HepG2 (cell line): ENCODE results near the gene PEPD. TPM values are rescaled to one million over a fixed set of nuclear protein-coding genes. Genes with fewer than 3 reads are reported as not detected.

ENCODE experiments used
- GFI1 ChIP-seq: sonication (generic); formaldehyde crosslinking; IDR thresholded peaks from 2 replicates; pipeline ENCODE4 v1.5.0; 2020; ENCODE audit warnings: missing genetic modification reagents, mild to moderate bottlenecking, borderline replicate concordance
- HDAC6 ChIP-seq: fragments of 200-600 bp; sonication (generic); IDR thresholded peaks from 2 replicates; pipeline ENCODE4 v1.7.0; 2017; ENCODE audit warnings: mild to moderate bottlenecking, antibody characterized with exemption, low read length, low read depth
- HNF4A ChIP-seq: sonication (generic); formaldehyde crosslinking; IDR thresholded peaks from 2 replicates; pipeline ENCODE4 v1.4.0; 2020; ENCODE audit warnings: missing genetic modification reagents
- JARID2 ChIP-seq: sonication (generic); formaldehyde crosslinking; IDR thresholded peaks from 2 replicates; pipeline ENCODE4 v1.8.1; 2023; ENCODE audit warnings: missing genetic modification reagents, inconsistent platforms; ENCODE audit not compliant: insufficient replicate concordance
- NR2C2 ChIP-seq: sonication (generic); formaldehyde crosslinking; IDR thresholded peaks from 2 replicates; pipeline ENCODE4 v1.4.0; 2020; ENCODE audit warnings: missing genetic modification reagents, mild to moderate bottlenecking, moderate library complexity, borderline replicate concordance
- PCBP1 ChIP-seq: fragments of 200-400 bp; formaldehyde crosslinking; IDR thresholded peaks from 2 replicates; pipeline ENCODE4 v1.6.1; 2017; ENCODE audit warnings: mild to moderate bottlenecking, low read depth, low read length, borderline replicate concordance
- PCBP2 ChIP-seq: fragments of 200-400 bp; formaldehyde crosslinking; optimal IDR thresholded peaks from 2 replicates; pipeline ENCODE3; 2018; ENCODE audit warnings: low read length, low read depth; ENCODE audit not compliant: poor library complexity, severe bottlenecking
- PRDM4 ChIP-seq: sonication (generic); formaldehyde crosslinking; IDR thresholded peaks from 2 replicates; pipeline ENCODE4 v1.9.0; 2021; ENCODE audit warnings: missing genetic modification reagents, borderline replicate concordance
- RELA ChIP-seq: sonication (generic); formaldehyde crosslinking; IDR thresholded peaks from 2 replicates; pipeline ENCODE4 v1.4.0; 2020; ENCODE audit warnings: missing genetic modification reagents
- SIX4 ChIP-seq: sonication (generic); formaldehyde crosslinking; IDR thresholded peaks from 2 replicates; pipeline ENCODE4 v1.4.0; 2020; ENCODE audit warnings: missing genetic modification reagents
- TARDBP ChIP-seq: sonication (generic); formaldehyde crosslinking; IDR thresholded peaks from 2 replicates; pipeline ENCODE4 v1.8.0; 2022; ENCODE audit warnings: mild to moderate bottlenecking, missing genetic modification reagents
- ZBTB49 ChIP-seq: sonication (generic); formaldehyde crosslinking; IDR thresholded peaks from 2 replicates; pipeline ENCODE4 v1.4.0; 2020; ENCODE audit warnings: missing genetic modification reagents, borderline replicate concordance
- ZNF441 ChIP-seq: sonication (generic); formaldehyde crosslinking; IDR thresholded peaks from 2 replicates; pipeline ENCODE4 v1.7.0; 2021; ENCODE audit warnings: missing genetic modification reagents, borderline replicate concordance
- ZNF619 ChIP-seq: sonication (generic); formaldehyde crosslinking; IDR thresholded peaks from 2 replicates; pipeline ENCODE4 v1.4.0; 2020; ENCODE audit warnings: mild to moderate bottlenecking, missing genetic modification reagents
- ZNF704 ChIP-seq: sonication (generic); formaldehyde crosslinking; IDR thresholded peaks from 2 replicates; pipeline ENCODE4 v1.8.1; 2023; ENCODE audit warnings: mild to moderate bottlenecking, inconsistent platforms, moderate library complexity, missing genetic modification reagents, borderline replicate concordance
- ZNF773 ChIP-seq: sonication (generic); formaldehyde crosslinking; IDR thresholded peaks from 2 replicates; pipeline ENCODE4 v1.4.0; 2020; ENCODE audit warnings: missing genetic modification reagents, borderline replicate concordance
- polyA plus RNA-seq, 8 experiments: library from polyadenylated mRNA; depleted of rRNA in 3 of 8; stranded (reverse) in 7 of 8; unstranded in 1 of 8; fragments of >200 nt; fragmentation: Illumina TruSeq in 4 of 8; extraction: Trizol in 4 of 8; gene quantifications; 2 replicates each; pipeline versions ENCODE4 v1.2.1 to v1.2.3, GENCODE V29; 2011 to 2016; ENCODE audit warnings: low read depth in 4 of 8, missing spikeins in 1 of 8, mixed read lengths in 1 of 8; ENCODE audit not compliant: insufficient read depth in 1 of 8
- total RNA-seq, 5 experiments: library from RNA; depleted of rRNA; stranded (reverse); fragments of >200 nt; fragmentation: Illumina TruSeq; extraction: Trizol; gene quantifications; 2 replicates each; pipeline ENCODE4 v1.2.3, GENCODE V29; 2016; ENCODE audit warnings: low read depth in 1 of 5

Gene PEPD
- total and polyA plus RNA-seq, 2 of the 13 experiments (the other 11 are each of a cell fraction or from before 2014, with no cell fraction given): 60.7 to 75.1 TPM

- TF ChIP-seq TARDBP (CRISPR knock-in tag): peak; percentile 43; the same call in 1 of the 2 replicates
- no peak for TF ChIP-seq PRDM4 (CRISPR knock-in tag)
- TF ChIP-seq RELA (CRISPR knock-in tag): no peak
- TF ChIP-seq ZBTB49 (CRISPR knock-in tag): no peak
- TF ChIP-seq HDAC6: no peak
- no peak for TF ChIP-seq PCBP1
- no peak for TF ChIP-seq GFI1
- TF ChIP-seq NR2C2 (CRISPR knock-in tag): peak; percentile 80
- peak; percentile 4; the same call in 1 of the 2 replicates for TF ChIP-seq SIX4 (CRISPR knock-in tag)
- TF ChIP-seq PCBP2: no peak
- TF ChIP-seq ZNF619: 0 out of 2 replicates have a peak, but pooled peaks have one; percentile 14
- no peak; the same call in 1 of the 2 replicates for TF ChIP-seq ZNF441 (CRISPR knock-in tag)
- TF ChIP-seq ZNF773 (CRISPR knock-in tag): no peak
- no peak; the same call in 1 of the 2 replicates for TF ChIP-seq HNF4A (CRISPR knock-in tag)
- TF ChIP-seq JARID2 (CRISPR knock-in tag): no peak
- peak; percentile 63; the same call in 1 of the 2 replicates for TF ChIP-seq ZNF704 (CRISPR knock-in tag)
Measured at GRCh38 chr19:33521480-33522370, at the start of gene PEPD (continued).
